Stimulated activated CD4-positive, alpha-beta T cell treated with anti-CD3 and anti-CD28 coated beads, Interleukin-4, amount 100 ng/mL, for 4 hours (primary cell): Measurements from ENCODE around the gene CHRDL2.
A peak's percentile ranks its signal among the peaks of the same experiment; 100 is the strongest.

ENCODE experiments used
- DNase-seq, 2 experiments: peaks; one replicate each; pipeline ENCODE4 v3.0.0-alpha.2; 2020

CHRDL2 gene

DNA sequence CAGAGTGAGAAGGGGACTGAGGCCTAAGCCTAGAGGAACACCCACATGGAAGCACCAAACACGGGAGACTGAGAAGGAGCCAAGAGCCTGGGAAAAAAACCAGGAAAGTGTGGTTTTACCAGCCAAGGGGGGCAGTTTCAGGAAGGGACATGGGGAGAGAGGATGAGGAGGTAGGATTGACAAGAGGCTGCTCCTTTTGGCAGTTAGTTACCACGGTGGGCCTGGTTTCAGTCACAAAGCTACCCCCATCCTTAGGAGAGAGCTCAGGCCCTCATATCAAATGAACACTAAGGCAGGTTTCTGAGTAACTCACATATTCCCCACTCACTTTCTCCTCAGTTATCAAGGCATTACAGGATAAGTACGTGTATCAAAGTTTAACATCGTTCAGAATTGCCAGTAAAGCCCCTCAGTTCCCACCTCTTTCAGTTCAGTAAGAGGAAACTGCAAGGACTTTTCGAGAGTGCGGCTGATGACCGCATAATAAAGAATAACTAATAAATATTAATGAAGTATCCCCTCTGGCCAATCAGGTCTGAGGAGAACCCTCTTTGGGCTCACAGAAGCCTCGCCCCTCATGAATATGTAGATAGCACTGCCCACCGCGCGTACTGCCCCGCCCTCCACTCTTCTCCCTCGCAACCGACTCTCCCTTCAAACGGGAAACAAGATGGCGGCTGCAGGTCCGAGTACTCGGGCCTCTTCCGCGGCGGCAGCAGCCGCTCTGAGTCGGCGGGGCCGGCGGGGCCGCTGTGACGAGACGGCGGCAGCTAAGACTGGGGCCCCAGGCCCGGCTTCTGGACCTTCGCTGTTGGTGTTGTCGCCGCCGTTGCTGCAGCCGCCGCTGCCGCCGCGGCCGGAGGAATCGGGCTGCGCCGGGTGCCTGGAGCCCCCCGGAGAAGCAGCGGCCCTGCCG lies 17.2 kb upstream of the CHRDL2 start, which contains the start of gene RNF169:
Gene RNF169 (plus strand): TSS at position 639 of the 916 bp plus-strand sequence. CDS start 32 bp downstream, at position 671.
- peak; percentile 81 to 89 for DNase-seq

DNA sequence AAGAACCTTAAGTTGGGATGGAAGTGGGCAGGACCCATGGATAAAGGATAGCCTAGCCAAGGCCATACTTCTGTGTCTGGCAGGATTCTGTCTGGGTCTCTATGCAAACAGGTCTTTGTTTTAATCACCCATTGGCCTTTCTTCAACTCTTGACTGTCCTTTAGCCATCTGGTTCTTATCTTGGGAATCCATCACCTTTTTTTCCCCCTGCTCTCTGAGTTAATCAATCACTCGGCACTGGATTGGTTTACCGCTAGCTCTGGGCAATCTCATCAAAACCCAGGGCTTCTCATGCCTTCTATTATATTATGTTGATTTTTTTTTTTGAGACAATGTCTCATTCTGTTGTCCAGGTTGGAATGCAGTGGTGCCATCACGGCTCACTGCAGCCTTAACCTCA lies 15.6 kb upstream of the CHRDL2 start:
- DNase-seq, result no peak

DNA sequence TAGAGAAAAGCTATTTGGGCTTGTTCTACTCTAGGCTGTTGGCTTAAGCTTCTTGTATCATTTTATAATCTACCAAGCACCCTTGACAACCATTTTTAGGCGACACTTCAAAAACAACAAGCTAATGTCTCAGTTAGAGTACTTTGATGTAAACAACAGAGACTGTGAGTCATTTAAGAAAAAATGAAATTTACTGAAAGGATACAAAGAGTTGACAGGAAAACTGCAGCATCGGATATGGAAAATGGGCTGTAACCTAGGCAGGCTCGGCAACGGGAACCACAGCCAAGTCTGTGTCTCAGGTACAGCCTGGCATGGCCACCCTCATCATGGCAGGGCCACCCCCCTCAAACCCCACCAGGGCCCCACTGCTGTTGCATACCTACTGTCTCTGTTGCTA lies 13.1 kb upstream of the CHRDL2 start:
- DNase-seq, result no peak

DNA sequence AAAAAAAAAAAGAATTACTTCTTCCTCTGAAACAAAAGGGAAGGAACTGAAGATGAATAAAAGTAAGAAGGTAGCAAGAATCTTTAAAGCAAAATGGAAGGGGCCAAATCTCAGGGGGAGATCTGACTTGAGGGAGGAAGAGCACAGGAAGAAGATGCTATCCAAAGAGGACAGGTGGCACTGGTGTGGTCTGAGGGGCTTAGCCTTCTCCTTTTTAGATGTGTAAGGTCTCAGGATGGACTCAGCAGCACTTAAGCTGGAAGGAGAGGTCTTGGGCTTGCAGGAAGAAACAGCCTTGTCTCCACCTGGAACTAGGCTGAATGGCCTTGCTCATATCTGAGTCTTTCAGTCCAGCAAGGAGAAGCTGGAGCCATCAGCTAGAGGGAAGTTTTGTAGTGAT lies 12.4 kb upstream of the CHRDL2 start:
- DNase-seq, result no peak

DNA sequence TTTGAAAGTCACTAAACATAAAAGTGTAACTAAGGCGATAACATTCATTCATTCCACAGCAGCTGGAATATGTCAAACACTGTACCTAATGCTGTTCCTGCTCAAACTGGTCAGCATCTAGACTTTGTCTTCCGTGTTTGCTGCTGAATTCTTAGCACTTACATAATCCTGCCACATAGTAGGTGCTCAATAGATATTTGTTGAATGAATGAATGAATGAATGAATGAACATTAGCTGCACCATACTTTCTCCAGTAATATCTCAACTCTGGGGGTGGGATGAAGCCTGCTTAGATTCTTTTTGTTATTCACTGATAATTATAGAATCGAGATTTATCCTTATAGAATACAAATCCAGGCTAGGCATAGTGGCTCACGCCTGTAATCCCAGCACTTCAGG lies 10.8 kb upstream of the CHRDL2 start:
- DNase-seq, result no peak

DNA sequence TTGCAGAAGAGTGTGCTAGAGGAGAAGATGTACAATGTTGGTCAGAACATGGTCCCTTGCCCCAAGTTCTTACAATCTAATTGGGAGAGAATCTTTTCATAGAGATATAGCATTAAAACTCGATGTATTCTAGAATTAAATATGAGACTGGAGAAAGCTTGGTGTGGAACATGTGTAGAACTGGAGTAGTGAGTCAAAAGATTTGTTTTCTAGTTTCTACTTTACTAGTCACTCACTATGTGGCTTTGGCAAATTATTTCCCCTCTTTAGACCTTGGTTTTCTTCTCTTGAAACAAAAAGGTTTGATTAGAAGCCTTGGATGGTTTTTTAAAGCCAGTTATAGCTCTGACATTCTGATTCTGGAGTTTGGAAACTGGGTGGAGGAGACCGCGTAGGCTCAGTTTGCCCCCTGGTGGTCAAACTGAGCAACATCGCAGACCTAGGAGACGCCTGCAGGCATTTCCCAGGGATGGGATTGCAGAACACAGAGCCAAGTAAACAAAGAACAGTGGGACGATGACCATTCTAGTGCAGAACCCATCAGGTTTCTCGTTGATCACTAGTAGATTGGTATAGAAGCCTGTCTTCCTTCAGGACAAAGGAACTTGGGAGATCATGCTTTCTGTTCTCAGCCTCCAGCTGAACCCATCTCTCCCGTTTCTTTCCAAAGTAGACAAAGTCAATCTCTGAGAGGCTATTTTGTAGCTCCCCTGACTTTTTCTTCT lies 8.5 kb upstream of the CHRDL2 start:
- peak; percentile 21 to 24 for DNase-seq

DNA sequence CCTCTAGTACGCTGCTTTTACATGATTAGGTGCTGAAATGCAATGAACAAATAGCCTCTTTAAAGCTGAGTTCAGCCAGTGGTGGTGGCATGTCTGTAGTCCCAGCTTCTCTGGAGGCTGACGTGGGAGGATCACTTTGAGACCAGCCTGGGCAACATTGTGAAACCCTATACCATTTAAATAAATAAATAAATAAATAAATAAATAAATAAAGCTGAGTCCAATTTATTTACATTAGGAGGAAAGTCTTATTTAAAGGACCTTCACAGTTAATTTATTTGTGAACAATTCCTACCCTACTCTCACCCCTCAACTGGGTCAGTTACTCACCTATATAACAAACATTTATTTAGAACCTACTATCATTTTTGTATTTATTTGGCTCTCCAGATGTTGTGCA lies 4.8 kb upstream of the CHRDL2 start:
- no peak for DNase-seq

DNA sequence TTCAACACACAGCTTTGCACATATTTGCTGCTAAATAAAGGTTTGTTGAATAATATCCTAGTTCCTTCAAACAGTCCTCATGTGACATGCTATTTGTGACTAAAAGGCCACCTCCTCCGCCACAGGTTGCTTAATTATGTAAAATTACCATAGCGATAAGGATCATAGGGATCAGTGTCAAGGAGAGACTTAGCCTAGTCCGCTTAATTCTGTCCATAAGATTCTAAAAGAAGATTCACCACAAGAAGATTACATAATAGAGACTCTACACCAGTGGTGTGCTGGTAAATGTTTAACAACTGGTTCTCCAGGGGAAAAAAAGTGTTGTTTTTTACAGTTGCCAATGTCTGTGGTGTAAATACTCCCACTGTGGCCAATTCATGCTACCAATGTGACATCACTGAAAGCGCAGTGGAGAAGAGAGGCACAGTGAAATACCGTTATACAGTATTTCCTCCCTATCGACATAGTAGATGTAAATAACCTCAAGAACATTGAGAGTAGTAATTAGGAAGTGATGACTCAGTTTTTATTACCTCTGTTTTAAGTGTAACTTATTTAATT lies 4.2 kb upstream of the CHRDL2 start:
- DNase-seq, result no peak

DNA sequence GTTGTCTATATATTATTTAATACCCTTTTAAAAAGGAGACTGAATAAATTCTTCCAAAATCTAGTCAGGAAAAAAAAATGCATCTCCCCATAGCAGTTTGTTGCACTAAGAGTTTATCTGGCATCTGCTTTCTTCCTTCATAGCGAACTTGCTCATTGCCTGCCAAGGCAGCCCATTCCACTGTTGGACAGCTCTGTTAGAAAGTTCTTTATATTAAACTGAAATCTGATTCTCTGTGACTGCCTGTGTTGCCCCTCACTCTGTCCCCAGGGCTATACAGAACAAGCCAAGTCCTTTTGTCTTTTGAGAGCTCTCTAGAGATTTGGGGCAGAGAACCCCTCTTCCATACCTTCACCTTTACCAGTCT lies 3.3 kb upstream of the CHRDL2 start:
- no peak for DNase-seq

DNA sequence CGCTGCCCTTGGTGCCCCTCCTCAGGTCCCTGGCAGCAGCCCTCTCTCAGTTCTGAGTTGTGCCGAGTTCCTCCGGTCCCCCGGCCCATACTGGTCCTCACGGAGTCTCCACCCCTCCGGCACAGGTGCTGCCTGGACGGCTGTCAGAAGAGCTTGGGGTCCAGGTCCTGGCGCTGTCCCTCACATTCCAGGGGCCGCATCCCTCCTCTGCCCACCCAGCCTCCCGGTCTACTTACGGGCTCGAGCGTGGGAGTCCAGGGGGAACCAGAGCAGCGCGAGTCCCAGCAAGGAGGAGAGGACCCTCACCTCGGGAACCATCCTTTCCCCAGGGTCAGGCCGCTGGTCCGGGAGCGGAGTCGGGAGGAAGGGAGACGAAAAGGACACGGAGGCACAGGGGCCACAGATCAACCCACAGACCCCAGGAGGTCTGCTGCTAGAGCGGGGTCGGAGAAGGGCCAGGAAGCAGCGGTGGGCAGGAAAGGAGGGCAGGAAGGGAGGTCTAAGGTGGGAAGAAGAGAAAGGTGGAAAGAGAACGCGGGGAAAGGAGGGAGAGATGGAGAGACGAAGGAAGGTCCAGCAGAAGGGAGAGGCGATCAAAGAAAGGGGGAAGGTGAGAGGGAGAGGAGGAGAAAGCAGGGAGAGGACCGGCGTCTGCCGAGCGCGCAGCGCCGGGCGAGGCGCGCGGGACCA lies 510 bp downstream of the CHRDL2 start:
- no peak for DNase-seq

DNA sequence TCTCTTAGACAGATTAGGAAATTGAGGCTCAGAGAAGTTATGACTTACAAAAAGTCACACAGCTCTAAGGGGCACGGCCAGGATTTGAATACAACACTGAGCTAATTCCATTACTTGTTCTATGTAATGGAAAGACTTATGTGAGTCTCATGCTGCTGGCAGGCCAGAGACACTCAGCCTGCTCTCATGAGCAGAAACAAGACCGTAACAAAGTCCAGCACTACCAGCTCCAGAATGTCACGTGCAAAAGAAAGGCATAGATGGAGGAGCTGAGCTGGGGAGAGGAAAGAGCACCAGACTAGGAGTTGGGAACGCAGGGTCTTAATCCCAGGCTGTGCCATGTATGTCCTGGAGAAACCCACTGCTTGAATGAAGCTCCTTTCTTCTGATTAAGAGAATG lies 1.8 kb downstream of the CHRDL2 start:
- no peak for DNase-seq

DNA sequence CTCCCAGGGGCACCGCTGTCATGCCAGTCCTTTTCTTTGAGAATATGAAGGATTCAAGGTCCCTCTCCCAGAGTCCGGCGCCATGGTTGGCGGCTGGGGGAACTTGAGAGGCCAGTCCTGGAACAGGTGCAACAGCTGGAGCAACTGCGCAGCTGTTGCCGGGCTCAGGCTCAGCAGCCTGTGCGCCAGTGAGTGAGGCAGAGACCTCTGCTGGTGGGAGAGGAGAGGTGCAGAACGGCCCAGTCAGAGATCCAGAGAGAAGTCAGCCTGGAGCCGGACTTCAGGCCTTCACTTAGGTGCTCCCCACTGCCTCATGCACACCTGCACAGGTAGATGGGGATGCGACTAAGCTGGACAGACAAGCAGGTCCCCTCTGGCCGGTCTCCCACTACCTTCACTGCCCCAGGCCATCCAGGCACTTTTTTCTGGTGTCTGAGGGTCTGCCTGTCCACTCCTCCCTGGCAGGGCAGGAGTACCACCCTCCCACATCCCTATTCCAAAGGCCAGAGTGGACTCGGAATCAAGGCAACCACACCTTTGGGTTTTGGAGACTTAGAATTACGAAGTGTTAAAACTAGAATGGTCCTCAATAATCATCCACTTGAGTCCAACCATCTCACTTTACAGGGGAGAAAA lies 4.6 kb downstream of the CHRDL2 start:
- DNase-seq, result peak; percentile 45 to 54

DNA sequence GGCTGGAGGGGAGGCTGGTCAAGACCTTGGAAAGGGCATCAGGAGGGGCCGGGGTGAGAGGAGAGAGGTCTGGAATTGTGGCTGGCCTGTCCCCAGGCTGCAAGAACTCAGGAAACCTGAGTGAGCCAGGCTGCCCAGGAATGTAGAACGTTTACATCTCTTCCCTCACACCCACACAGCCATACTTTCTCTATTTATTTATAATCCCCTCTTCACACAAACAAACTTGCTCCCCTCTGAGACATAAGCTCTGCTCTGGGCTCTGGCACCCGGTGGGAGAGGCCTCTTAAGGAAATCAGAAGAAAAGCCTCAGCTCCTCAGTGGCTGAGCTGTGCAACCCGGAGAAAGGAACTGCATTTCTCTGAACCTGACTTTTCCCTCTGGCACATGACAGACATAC lies 5.5 kb downstream of the CHRDL2 start:
- no peak for DNase-seq

DNA sequence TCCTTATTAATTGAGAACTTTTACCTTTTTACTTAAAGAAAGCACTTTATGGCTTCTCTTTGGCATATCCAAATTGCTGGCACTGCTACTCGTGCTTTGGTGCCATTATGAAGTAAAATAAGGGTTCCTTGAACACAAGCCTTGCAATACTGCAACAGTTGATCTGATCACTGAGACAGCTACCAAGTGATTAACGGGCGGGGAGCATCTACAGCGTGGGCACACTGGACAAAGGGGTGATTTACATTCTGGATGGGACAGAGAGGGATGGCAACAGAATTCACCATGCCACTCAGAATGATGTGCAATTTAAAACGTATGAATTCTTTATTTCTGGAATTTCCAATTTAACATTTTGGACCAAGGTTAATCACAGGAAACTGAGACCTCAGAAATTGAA lies 7.7 kb downstream of the CHRDL2 start:
- no peak for DNase-seq

DNA sequence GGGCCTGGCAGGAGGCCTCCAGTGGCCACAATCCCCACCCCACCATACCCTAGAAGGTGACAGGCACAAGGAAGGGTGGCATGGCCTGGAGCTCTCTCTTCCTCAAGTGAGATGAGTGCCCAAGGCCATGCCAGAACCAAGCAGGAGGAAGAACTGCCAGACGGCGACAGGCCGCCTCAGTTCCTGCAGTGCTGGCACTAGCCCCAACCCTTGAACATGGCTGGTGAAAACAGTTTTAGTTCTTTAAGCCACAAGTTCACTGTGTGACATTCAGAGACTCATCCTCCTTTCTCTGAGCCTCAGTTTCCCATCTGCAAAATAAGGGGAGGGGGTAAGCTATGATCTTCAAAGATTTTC lies 9.8 kb downstream of the CHRDL2 start:
- DNase-seq, result no peak

DNA sequence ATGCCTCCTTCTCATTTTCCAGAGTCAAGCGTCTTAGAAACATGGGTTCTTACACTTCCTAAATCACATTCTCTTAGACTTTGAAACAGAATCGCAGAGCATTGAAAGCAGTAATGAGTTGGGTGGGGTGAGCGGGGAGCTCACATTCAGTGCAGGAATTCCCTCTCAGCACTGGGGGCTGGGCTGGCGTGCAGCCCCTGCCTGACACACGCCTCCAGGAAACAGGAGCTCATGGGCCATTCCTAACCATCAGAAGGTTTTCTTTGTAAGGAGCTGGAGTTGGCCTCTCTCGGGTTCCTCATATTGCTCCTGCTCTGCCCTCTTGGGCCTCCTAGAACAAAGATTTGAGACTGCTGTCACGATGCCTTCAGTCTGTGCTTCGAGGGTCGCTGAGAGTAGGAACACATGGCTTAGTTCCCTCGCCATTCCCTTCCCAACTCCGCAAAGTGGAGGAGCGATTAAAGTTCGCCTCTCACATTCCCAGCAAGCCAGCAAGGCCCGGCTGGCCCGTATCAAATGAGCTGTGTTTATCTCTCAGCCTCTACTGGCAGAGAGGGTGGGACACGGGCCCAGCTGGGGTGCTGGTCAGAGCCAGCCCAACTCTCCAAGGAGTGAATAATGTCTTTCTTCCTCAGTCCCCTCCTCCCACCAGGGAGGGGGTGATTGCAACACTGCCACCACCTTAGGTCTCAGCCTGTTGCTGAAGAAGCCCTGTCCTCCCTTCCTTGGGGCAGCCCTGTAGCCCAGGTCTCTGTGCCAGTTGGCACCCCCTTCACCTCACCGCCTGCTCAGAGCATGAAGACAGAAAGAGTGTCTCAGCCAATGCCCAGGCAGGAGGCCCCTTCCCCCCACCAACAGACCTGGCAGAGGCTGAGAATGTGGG lies 10.4 kb downstream of the CHRDL2 start:
- DNase-seq, result no peak

DNA sequence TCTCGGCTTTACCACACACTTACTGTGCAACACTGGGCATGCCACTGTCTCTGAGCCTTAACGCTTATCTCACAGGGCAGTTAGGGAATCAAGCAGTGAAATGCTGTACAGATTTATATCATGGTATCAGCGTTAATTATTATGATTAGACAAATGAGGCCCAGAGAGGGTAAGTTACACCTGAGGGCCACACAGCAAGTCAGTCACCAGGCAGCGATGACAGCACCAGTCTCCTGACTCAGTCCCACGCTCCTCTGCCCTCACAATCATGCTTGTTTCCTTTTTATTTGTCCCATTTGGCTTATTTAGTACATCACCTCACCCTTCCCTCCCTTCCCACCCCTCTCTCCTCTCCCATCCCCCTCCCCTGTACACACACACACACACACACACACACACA lies 12.2 kb downstream of the CHRDL2 start:
- no peak for DNase-seq

DNA sequence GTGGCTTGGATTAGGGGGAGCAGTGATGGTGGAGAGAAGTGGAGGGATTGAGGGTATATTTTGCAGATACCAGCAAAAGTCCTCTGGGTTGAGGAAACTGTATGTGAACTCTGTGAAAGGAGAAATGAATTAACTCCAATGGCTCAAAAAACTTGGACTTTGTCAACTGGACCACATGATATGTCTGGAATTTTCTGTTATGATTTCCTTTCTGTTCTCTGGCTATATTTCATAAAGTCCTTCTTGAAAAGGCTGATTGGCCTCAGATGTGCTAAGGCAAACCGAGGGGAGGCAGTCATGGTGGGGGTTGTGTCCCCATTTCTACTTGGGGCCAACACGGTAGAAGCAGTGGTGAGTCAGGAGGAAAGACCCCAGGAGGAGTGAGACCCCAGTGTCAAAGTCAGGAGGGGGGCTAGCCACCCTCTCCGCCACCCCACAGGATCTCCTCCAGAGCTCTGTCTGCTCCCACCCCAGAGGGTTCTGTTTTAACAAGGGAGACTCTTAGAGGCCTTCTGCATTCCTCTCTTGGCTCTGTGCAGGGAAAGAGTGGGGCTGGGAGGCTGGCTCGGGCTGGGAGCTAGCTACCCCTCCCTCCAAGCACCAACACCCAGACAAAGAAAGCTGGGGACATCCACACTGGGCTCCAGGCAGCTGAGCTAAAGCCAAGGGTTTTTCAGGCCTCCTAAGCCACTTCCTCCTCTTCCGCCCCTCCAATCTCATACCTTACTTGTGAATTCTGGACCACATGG lies 13.8 kb downstream of the CHRDL2 start:
- DNase-seq, result no peak

DNA sequence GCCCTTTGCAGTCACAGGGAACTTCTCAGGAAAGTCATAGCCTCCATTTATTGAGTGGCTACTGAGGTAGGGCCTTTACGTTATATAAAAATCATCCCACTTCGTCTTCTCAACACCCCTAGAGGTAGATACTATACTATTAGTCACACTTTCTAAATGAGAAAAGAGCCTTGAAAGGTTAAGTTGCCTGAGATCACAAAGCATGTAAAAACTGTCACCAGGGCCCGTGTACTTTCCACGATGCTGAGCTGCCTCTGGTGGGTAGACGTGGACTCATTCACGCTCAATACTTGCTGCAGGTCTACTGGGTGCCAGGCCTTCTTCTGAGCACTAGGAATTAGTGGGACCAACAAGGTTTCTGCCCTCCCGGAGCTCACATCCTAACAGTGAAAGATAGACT lies 16.3 kb downstream of the CHRDL2 start:
- DNase-seq, result no peak

DNA sequence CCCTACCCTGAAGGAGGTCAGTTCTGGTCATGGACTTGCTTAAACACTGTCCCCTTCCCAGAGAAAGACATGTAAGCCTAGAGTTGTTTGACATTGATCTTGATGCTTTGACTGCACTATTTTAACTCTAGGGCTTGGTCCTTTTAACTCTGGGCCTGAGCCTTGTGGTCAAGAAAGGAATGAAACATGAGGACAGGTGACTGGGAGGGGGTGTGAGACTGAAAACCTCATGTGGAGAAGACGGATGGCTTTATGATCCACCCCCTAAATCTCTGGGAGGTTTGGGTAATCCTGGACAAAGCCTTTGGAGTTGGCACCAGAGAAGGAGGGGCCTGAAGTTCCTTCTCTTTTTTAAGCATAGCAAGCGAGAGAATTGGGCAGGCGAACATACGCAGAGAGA lies 17.5 kb downstream of the CHRDL2 start:
- DNase-seq, result no peak

DNA sequence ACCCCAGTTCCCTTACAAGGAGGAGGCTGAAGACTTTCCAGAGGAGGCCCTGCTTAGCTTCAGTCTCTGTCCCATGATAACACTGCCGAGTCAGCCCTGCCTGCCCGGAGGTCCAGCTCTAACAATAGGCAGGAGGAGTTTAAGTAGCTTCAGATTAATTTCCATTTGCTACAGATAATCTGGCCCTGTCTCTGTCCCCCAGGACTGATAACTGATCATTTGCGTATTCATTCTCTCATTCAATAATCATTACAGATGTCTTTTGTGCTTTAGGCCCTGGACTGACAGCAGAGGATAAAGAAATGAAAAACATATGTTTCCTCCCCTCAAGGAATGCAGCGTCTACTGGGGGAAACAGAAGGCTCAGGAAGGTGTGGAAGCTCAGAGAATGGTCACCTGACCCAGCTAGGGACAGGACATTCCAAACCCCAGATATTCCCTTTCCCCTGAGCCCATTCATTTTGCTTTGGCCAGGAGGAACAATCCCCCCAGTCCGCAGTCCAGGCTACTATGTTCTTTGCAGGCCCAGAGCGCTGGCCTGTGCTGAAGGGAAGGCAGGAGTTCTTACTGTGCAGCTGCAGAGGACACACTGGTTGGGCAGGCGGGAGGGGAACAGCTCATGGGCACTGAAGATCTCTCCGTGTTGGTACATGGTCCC lies 20.8 kb downstream of the CHRDL2 start:
- DNase-seq, result no peak
